ENCODE results near the gene NPW.

NPW gene

DNA sequence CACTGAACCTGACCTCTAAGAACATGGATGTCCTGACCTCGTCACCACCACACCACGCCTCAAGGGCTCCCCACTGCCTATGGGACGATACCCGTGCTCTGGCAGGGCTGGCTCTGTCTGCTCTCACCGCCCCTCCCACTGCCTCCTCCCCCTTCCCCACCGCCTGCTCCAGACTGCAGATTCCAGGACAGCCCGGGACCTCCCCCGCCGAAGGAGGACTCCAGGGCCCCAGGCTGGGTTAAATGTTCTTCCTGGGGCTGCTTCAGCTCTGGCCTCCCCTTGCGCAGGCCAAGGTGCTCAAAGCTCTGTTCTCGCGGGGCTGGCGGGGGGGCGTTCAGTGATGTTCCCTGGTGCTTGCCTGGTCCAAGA is 3.1 kb downstream of the NPW start:
- TF ChIP-seq ARNT (IDR thresholded peaks at IDR 0.05): no peak
- no peak for TF ChIP-seq BHLHE40 (IDR thresholded peaks at IDR 0.05; ENCODE audit: borderline replicate concordance)
- no peak; the same call in 1 of the 2 replicates for TF ChIP-seq L3MBTL2 (conservative IDR thresholded peaks at IDR 0.05)
- no peak for TF ChIP-seq FOXK2 (IDR thresholded peaks at IDR 0.05)
- no peak for TF ChIP-seq CTBP1 (IDR thresholded peaks at IDR 0.05; ENCODE audit: borderline replicate concordance)
- no peak for TF ChIP-seq SUZ12 (IDR thresholded peaks at IDR 0.05)
- TF ChIP-seq ELF4 (IDR thresholded peaks at IDR 0.05): no peak
- no peak for TF ChIP-seq FOXM1 (IDR thresholded peaks at IDR 0.05; ENCODE audit: borderline replicate concordance)
- TF ChIP-seq SP1 (IDR thresholded peaks at IDR 0.05): no peak
- DNase-seq (ENCODE audit: extremely low spot score): peak; percentile 53
- CTCF ChIA-PET: interaction anchor here (0.5 to 1.5 kb wide), 9 partner anchors 19 to 216 kb away, joined by 3 to 13 read pairs (median 4); no protein-coding TSS in a partner anchor
- POLR2A ChIA-PET: interaction anchor here (0.6 to 1.3 kb wide), 6 partner anchors 12 to 229 kb away, joined by 3 to 4 read pairs (median 3); partner anchors contain the start of genes ECI1, NTHL1, TRAF7 and TSC2

DNA sequence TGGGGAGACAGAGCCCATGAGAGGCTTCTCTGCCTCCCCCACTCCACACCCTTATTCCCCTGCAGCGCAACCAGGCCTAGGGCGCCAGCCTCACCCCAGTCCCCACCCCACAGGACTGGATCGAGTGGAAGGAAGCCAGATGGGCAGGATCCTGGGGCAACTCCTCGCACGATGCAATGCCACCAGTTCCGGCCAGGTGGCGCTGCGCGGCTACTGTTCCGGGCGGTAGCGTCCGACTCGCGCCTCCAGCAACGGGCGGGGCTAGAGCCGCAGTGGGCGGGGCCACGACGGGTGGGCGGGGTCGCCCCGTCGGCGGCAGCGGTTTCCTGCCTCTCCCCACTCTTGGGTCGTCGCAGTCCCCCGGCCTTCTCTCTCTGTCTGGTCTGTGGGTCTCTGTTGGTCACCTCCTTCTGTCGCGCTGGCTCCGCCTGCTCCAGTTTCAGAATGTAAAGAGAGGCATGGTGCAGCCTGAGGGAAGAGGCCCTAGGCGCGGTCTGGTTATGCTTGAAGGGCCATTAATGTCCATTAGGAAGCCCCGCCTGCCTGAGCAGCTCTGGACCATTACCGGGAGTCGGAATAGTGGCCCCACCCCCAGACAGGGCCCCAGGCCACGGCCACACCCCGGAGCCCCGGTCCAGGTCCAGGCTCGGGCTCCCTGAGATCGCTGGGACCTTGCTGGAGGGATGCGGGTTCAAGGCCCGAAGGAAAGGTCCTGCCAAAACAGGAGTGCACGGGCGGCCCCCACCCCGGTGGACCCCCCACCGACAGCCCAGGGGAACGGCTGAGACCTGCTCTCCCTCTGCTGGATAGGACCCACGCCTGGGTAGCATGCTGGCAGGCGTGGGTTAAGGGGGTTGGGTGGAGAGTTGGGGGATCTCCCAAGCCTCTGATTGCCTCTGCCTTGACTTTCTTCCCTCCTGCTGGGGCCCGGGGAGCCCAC is 3.8 kb downstream of the NPW start:
- CTCF ChIA-PET: interaction anchor here (0.5 to 1.5 kb wide), 12 partner anchors 19 to 215 kb away, joined by 3 to 13 read pairs (median 3); no protein-coding TSS in a partner anchor
- TF ChIP-seq FOXM1 (IDR thresholded peaks at IDR 0.05; ENCODE audit: borderline replicate concordance) (no peak), ELF4 (IDR thresholded peaks at IDR 0.05) (no peak), TARDBP (IDR thresholded peaks at IDR 0.05) (no peak), FOXA1 (IDR thresholded peaks at IDR 0.05) (no peak), HDGF (IDR thresholded peaks at IDR 0.05; ENCODE audit: borderline replicate concordance) (0 out of 2 replicates have a peak, but pooled peaks have one; percentile 56), FOXK2 (IDR thresholded peaks at IDR 0.05) (no peak), BHLHE40 (IDR thresholded peaks at IDR 0.05; ENCODE audit: borderline replicate concordance) (no peak), ARNT (IDR thresholded peaks at IDR 0.05) (0 out of 2 replicates have a peak, but pooled peaks have one; percentile 19)
- POLR2A ChIA-PET: interaction anchor here (0.6 to 1.7 kb wide), 8 partner anchors 13 to 132 kb away, joined by 3 to 8 read pairs (median 4); partner anchors contain the start of genes NTHL1, RPS2, TRAF7 and TSC2
- peak; percentile 99 for DNase-seq (ENCODE audit: extremely low spot score)

DNA sequence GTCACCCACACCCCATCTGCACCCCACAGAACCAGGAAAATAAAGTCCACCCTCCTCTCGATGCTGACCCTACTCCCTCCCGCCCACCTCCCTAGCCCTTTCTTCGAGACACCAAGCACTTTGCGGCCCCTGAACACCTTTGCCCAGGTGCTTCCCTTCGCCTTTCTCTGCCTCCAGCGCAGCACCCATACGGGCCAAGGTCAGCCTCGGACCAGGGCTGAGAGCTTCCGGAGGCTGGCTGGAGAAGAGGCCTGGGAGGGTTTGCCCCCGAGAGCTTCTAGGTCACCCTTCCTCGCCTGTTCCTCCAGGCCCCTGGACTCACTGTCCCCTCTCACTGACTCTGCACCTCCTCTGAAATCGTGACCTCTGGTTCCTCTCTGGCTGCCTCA is 4.4 kb downstream of the NPW start:
- no peak for DNase-seq (ENCODE audit: extremely low spot score)
- TF ChIP-seq SP1 (IDR thresholded peaks at IDR 0.05): no peak
- no peak for TF ChIP-seq NFRKB (IDR thresholded peaks at IDR 0.05)
- no peak for TF ChIP-seq ELF4 (IDR thresholded peaks at IDR 0.05)
- TF ChIP-seq L3MBTL2 (conservative IDR thresholded peaks at IDR 0.05): no peak
- TF ChIP-seq FOXM1 (IDR thresholded peaks at IDR 0.05; ENCODE audit: borderline replicate concordance): no peak
- no peak for TF ChIP-seq CTBP1 (IDR thresholded peaks at IDR 0.05; ENCODE audit: borderline replicate concordance)
- no peak for TF ChIP-seq ARNT (IDR thresholded peaks at IDR 0.05)
- TF ChIP-seq SUZ12 (IDR thresholded peaks at IDR 0.05): no peak
- POLR2A ChIA-PET: interaction anchor here (1.4 to 1.7 kb wide), 4 partner anchors 23 to 131 kb away, joined by 3 to 8 read pairs (median 6); partner anchors contain the start of genes NTHL1, RPS2, TRAF7 and TSC2
- CTCF ChIA-PET: interaction anchor here (0.5 to 1.0 kb wide), 4 partner anchors 35 to 123 kb away, joined by 3 read pairs; no protein-coding TSS in a partner anchor

DNA sequence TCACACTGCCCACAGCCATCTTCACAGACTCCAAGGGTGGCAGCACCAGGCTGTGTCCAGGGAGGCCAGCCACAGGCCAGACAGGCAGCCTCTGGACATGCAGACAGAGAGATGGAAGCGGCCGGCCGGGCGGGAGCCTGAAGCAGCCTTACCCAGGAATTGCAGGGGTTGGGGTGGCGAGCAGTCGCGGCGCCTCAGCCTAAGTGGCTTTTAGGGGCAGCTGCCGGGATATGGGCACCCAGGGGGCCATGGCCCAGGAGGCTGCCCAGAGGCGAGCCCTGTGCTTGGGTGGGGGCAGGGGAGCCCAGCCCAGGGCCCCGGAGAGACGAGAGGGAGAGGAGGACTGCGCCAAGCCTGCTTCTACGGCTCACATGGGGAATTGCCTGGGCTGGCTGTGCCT is 5.7 kb downstream of the NPW start:
- no peak for DNase-seq (ENCODE audit: extremely low spot score)
- POLR2A ChIA-PET: interaction anchor here (3.4 kb wide), 1 partner anchor 61 kb away, joined by 15 read pairs; the partner anchor contains the start of gene RPS2
- CTCF ChIA-PET: no interaction called here
- TF ChIP-seq NFRKB (IDR thresholded peaks at IDR 0.05): no peak
- TF ChIP-seq FOXA1 (IDR thresholded peaks at IDR 0.05): no peak
- TF ChIP-seq ELF4 (IDR thresholded peaks at IDR 0.05): no peak
- TF ChIP-seq HDGF (IDR thresholded peaks at IDR 0.05; ENCODE audit: borderline replicate concordance): no peak
- TF ChIP-seq FOXK2 (IDR thresholded peaks at IDR 0.05): no peak
- TF ChIP-seq, protein P1, sequence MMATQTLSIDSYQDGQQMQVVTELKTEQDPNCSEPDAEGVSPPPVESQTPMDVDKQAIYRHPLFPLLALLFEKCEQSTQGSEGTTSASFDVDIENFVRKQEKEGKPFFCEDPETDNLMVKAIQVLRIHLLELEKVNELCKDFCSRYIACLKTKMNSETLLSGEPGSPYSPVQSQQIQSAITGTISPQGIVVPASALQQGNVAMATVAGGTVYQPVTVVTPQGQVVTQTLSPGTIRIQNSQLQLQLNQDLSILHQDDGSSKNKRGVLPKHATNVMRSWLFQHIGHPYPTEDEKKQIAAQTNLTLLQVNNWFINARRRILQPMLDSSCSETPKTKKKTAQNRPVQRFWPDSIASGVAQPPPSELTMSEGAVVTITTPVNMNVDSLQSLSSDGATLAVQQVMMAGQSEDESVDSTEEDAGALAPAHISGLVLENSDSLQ (IDR thresholded peaks at IDR 0.05): no peak
- TF ChIP-seq LEF1 (IDR thresholded peaks at IDR 0.05; ENCODE audit: borderline replicate concordance): no peak
- no peak for TF ChIP-seq SP1 (IDR thresholded peaks at IDR 0.05)
- TF ChIP-seq CTBP1 (IDR thresholded peaks at IDR 0.05; ENCODE audit: borderline replicate concordance): no peak
- no peak for TF ChIP-seq BHLHE40 (IDR thresholded peaks at IDR 0.05; ENCODE audit: borderline replicate concordance)

DNA sequence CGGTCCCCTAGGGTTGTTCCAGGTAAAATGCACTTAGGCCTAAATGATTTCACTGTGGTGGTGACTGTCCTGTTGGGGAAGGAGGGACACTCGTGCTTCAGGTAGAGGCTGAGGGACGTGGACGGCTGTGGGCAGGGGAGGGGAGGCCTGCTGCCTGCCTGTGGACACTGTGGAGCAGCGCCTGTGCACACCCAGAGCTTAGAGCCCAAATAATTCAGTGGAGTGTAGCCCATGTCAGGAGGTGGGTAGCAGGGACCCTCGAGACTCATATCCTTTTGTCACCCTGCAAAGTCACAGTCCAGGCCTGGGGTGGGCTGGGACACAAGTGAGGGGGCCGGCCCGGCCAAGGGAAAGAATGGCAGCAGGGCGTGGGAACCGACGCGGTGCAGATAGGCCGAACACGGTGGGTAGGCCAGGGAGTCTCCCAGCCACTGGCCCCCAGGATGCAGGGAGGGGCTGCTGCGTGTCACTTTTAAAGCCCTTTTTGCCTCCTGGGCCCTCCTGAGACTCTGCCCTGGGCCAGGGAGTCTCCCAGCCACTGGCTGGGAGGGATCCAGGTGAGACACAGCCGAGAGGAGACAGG is 6.4 kb downstream of the NPW start:
- DNase-seq (ENCODE audit: extremely low spot score): no peak
- CTCF ChIA-PET: interaction anchor here (0.5 to 1.3 kb wide), 2 partner anchors 44 to 133 kb away, joined by 3 to 5 read pairs; no protein-coding TSS in a partner anchor
- no peak for TF ChIP-seq BHLHE40 (IDR thresholded peaks at IDR 0.05; ENCODE audit: borderline replicate concordance)
- no peak for TF ChIP-seq CTBP1 (IDR thresholded peaks at IDR 0.05; ENCODE audit: borderline replicate concordance)
- TF ChIP-seq FOXA1 (IDR thresholded peaks at IDR 0.05): no peak
- POLR2A ChIA-PET: interaction anchor here (1.6 to 3.4 kb wide), 4 partner anchors 16 to 129 kb away, joined by 5 to 15 read pairs (median 8); partner anchors contain the start of genes RPS2 and TRAF7

DNA sequence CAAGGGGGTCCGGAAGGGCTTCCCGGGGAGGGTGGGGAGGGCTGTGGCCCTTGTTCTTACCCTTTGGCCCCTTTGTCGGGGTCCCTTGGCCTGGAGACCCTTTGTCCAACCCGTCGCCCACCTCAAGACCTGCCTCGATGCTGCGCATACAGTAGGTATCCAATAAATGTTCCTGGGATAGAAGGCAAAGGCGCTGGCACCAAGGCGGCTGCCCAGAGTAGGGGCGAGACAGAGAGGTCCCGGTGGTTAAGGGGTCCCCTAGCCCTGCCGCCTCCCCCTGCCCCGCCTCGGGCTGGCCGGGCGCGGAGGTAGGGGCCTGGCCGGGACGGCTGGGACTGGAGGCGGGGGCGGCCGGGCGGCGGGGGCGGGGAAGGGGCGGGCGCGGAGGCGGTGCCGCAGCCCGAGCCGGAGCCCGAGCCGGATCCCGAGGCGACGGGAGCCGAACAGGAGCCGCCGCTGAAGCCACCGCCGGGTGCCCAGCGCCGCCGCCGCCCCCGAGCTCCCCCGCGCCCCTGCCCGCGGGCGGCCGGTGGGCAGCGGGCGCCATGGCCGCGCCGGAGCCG is 7.0 kb downstream of the NPW start, which contains the start of gene NHERF2:
TSS of gene NHERF2 (plus strand) at position 442 of the 563 bp plus-strand sequence. CDS start at position 546, 104 bp downstream.
- ChIA-PET CTCF (interaction anchor here (0.5 to 1.3 kb wide), 2 partner anchors 44 to 132 kb away, joined by 3 to 5 read pairs; no protein-coding TSS in a partner anchor), POLR2A (interaction anchor here (1.2 to 3.4 kb wide), 5 partner anchors 15 to 129 kb away, joined by 3 to 15 read pairs (median 7); partner anchors contain the start of genes RPS2 and TRAF7)
- peak; percentile 77 for DNase-seq (ENCODE audit: extremely low spot score)
- TF ChIP-seq, protein P1 (IDR thresholded peaks at IDR 0.05): no peak
- TF ChIP-seq SP1 (IDR thresholded peaks at IDR 0.05) (no peak), ZNF384 (IDR thresholded peaks at IDR 0.05) (no peak), BHLHE40 (IDR thresholded peaks at IDR 0.05; ENCODE audit: borderline replicate concordance) (no peak), ARNT (IDR thresholded peaks at IDR 0.05) (no peak), TARDBP (IDR thresholded peaks at IDR 0.05) (no peak), FOXM1 (IDR thresholded peaks at IDR 0.05; ENCODE audit: borderline replicate concordance) (no peak), CTBP1 (IDR thresholded peaks at IDR 0.05; ENCODE audit: borderline replicate concordance) (no peak), FOXK2 (IDR thresholded peaks at IDR 0.05) (no peak), NFRKB (IDR thresholded peaks at IDR 0.05) (no peak), FOXA1 (IDR thresholded peaks at IDR 0.05) (no peak), ELF4 (IDR thresholded peaks at IDR 0.05) (no peak), SUZ12 (IDR thresholded peaks at IDR 0.05) (no peak)

Measured in HEK293T (cell line).